ENCODE results near the gene LRRTM1.

DNA sequence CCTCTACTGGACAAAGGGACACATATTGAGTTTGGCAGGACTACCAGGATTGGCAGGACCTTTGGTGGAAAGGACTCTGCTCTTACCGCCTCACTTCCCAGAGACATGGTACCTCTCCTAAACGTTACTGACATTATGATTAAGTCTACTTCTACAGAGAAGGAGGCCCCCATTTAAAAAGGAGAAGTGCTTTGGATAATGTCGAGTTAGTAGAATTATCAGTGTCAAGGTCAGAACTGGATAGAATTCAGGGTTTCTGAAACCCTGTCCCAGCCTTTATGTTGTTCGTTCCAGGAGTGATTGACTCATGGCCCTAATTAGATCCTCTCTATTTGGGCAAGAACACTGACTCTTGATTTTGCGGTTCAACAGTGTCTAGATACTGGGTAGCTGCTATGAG is 45.8 kb downstream of the LRRTM1 start:
- TF ChIP-seq CHD2 (IDR thresholded peaks at IDR 0.05; ENCODE audit: low read length, partially characterized antibody): no peak
- no peak for TF ChIP-seq PHF8 (IDR thresholded peaks at IDR 0.05; ENCODE audit: borderline replicate concordance, low read depth)
- no peak for TF ChIP-seq FOSL2 (IDR thresholded peaks at IDR 0.05)
- no peak for TF ChIP-seq FOSL2 (CRISPR knock-in tag; IDR thresholded peaks at IDR 0.05)
- TF ChIP-seq CEBPB (IDR thresholded peaks at IDR 0.05): no peak
- TF ChIP-seq POLR2A (IDR thresholded peaks at IDR 0.05; ENCODE audit: low read length): no peak
- TF ChIP-seq MAFK (IDR thresholded peaks at IDR 0.05; ENCODE audit: partially characterized antibody): no peak
- TF ChIP-seq, protein P1, sequence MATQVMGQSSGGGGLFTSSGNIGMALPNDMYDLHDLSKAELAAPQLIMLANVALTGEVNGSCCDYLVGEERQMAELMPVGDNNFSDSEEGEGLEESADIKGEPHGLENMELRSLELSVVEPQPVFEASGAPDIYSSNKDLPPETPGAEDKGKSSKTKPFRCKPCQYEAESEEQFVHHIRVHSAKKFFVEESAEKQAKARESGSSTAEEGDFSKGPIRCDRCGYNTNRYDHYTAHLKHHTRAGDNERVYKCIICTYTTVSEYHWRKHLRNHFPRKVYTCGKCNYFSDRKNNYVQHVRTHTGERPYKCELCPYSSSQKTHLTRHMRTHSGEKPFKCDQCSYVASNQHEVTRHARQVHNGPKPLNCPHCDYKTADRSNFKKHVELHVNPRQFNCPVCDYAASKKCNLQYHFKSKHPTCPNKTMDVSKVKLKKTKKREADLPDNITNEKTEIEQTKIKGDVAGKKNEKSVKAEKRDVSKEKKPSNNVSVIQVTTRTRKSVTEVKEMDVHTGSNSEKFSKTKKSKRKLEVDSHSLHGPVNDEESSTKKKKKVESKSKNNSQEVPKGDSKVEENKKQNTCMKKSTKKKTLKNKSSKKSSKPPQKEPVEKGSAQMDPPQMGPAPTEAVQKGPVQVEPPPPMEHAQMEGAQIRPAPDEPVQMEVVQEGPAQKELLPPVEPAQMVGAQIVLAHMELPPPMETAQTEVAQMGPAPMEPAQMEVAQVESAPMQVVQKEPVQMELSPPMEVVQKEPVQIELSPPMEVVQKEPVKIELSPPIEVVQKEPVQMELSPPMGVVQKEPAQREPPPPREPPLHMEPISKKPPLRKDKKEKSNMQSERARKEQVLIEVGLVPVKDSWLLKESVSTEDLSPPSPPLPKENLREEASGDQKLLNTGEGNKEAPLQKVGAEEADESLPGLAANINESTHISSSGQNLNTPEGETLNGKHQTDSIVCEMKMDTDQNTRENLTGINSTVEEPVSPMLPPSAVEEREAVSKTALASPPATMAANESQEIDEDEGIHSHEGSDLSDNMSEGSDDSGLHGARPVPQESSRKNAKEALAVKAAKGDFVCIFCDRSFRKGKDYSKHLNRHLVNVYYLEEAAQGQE (IDR thresholded peaks at IDR 0.05): no peak
- no peak for TF ChIP-seq EP300 (IDR thresholded peaks at IDR 0.05)
- TF ChIP-seq, protein P2, sequence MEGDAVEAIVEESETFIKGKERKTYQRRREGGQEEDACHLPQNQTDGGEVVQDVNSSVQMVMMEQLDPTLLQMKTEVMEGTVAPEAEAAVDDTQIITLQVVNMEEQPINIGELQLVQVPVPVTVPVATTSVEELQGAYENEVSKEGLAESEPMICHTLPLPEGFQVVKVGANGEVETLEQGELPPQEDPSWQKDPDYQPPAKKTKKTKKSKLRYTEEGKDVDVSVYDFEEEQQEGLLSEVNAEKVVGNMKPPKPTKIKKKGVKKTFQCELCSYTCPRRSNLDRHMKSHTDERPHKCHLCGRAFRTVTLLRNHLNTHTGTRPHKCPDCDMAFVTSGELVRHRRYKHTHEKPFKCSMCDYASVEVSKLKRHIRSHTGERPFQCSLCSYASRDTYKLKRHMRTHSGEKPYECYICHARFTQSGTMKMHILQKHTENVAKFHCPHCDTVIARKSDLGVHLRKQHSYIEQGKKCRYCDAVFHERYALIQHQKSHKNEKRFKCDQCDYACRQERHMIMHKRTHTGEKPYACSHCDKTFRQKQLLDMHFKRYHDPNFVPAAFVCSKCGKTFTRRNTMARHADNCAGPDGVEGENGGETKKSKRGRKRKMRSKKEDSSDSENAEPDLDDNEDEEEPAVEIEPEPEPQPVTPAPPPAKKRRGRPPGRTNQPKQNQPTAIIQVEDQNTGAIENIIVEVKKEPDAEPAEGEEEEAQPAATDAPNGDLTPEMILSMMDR (IDR thresholded peaks at IDR 0.05): no peak
- TF ChIP-seq CHD4 (IDR thresholded peaks at IDR 0.05; ENCODE audit: borderline replicate concordance): no peak
